ENCODE results near the gene LRCOL1.

The LRCOL1 gene

GRCh38 chr12:132610051-132610759, at the start of gene LRCOL1:
LRCOL1 (minus strand) TSS chr12:132610582; CDS start chr12:132606251, 4,331 bp downstream.
- H3K9me3 ChIP-seq (ENCODE audit: insufficient read depth, low read depth, low read length), result no peaks in the 10 kb centered on the region
- H3K4me2 ChIP-seq (ENCODE audit: low read depth, low read length, poor library complexity, severe bottlenecking), result no peak within 1 kb of the TSS
- H3F3A ChIP-seq (ENCODE audit: low read depth), result no peaks in the 10 kb centered on the region
- H3K9me2 ChIP-seq (replicated peaks; ENCODE audit: low read depth, low read length), result no peaks in the 10 kb centered on the region
- TF ChIP-seq EZH2phosphoT487 (IDR thresholded peaks at IDR 0.05; ENCODE audit: borderline replicate concordance) (no peak), CTCF (conservative IDR thresholded peaks at IDR 0.05; ENCODE audit: low read length) (no peak)
- H2AFZ ChIP-seq (ENCODE audit: low read length), result no peak within 1 kb of the TSS
- peaks cover 3% of the 10 kb centered on the region for H3K4me1 ChIP-seq (ENCODE audit: insufficient read depth, low read length, poor library complexity, severe bottlenecking)
- H3K27me3 ChIP-seq (ENCODE audit: insufficient read depth, low read length, poor library complexity, severe bottlenecking), result no peaks in the 10 kb centered on the region
- no peak within 1 kb of the TSS for H3K4me3 ChIP-seq (ENCODE audit: low read length, poor library complexity, severe bottlenecking)
- no peaks in the 10 kb centered on the region for H3K36me3 ChIP-seq (ENCODE audit: insufficient read depth, low read length)
- H4K20me1 ChIP-seq (ENCODE audit: insufficient read depth, low read length, poor library complexity, severe bottlenecking), result no peaks in the 10 kb centered on the region
- H3K9ac ChIP-seq (ENCODE audit: low read depth, low read length, poor library complexity, severe bottlenecking), result no peak within 1 kb of the TSS
- no peaks in the 10 kb centered on the region for H3K79me2 ChIP-seq (ENCODE audit: insufficient read depth, low read length)

- H2AFZ ChIP-seq (ENCODE audit: low read length), result no peak overlapping the region
- H3K79me2 ChIP-seq (ENCODE audit: insufficient read depth, low read length), result peaks cover 14% of the 10 kb centered on the region; the same call in 1 of the 2 replicates
- peak overlapping the region; percentile 30 for H3K4me2 ChIP-seq (ENCODE audit: low read depth, low read length, poor library complexity, severe bottlenecking)
- H3K27me3 ChIP-seq (ENCODE audit: insufficient read depth, low read length, poor library complexity, severe bottlenecking), result no peaks in the 10 kb centered on the region
- peaks cover 95% of the 10 kb centered on the region for H3K36me3 ChIP-seq (ENCODE audit: insufficient read depth, low read length)
- no peaks in the 10 kb centered on the region for H3K9me3 ChIP-seq (ENCODE audit: insufficient read depth, low read depth, low read length)
- no peaks in the 10 kb centered on the region for H3F3A ChIP-seq (ENCODE audit: low read depth)
- H3K9me2 ChIP-seq (replicated peaks; ENCODE audit: low read depth, low read length), result no peaks in the 10 kb centered on the region
- H3K4me1 ChIP-seq (ENCODE audit: insufficient read depth, low read length, poor library complexity, severe bottlenecking), result peaks cover 53% of the 10 kb centered on the region
- no peak overlapping the region for H3K9ac ChIP-seq (ENCODE audit: low read depth, low read length, poor library complexity, severe bottlenecking)
- no peaks in the 10 kb centered on the region for H4K20me1 ChIP-seq (ENCODE audit: insufficient read depth, low read length, poor library complexity, severe bottlenecking)
- no peak for TF ChIP-seq EZH2phosphoT487 (IDR thresholded peaks at IDR 0.05; ENCODE audit: borderline replicate concordance)
- no peak for TF ChIP-seq CTCF (conservative IDR thresholded peaks at IDR 0.05; ENCODE audit: low read length)
- H3K4me3 ChIP-seq (ENCODE audit: low read length, poor library complexity, severe bottlenecking), result no peak overlapping the region
Measured at GRCh38 chr12:132660052-132660451, 49.7 kb upstream of the LRCOL1 start.

- no peaks in the 10 kb centered on the region for H3K27me3 ChIP-seq (ENCODE audit: insufficient read depth, low read length, poor library complexity, severe bottlenecking)
- no peaks in the 10 kb centered on the region for H3K9me3 ChIP-seq (ENCODE audit: insufficient read depth, low read depth, low read length)
- no peak overlapping the region for H2AFZ ChIP-seq (ENCODE audit: low read length)
- H3K9me2 ChIP-seq (replicated peaks; ENCODE audit: low read depth, low read length), result no peaks in the 10 kb centered on the region
- no peak overlapping the region for H3K9ac ChIP-seq (ENCODE audit: low read depth, low read length, poor library complexity, severe bottlenecking)
- peaks cover 97% of the 10 kb centered on the region for H3K36me3 ChIP-seq (ENCODE audit: insufficient read depth, low read length)
- H3K79me2 ChIP-seq (ENCODE audit: insufficient read depth, low read length), result peaks cover 14% of the 10 kb centered on the region; the same call in 1 of the 2 replicates
- peaks cover 43% of the 10 kb centered on the region for H3K4me1 ChIP-seq (ENCODE audit: insufficient read depth, low read length, poor library complexity, severe bottlenecking)
- H3F3A ChIP-seq (ENCODE audit: low read depth), result no peaks in the 10 kb centered on the region
- no peaks in the 10 kb centered on the region for H4K20me1 ChIP-seq (ENCODE audit: insufficient read depth, low read length, poor library complexity, severe bottlenecking)
- TF ChIP-seq CTCF (conservative IDR thresholded peaks at IDR 0.05; ENCODE audit: low read length) (no peak), EZH2phosphoT487 (IDR thresholded peaks at IDR 0.05; ENCODE audit: borderline replicate concordance) (no peak)
- H3K4me2 ChIP-seq (ENCODE audit: low read depth, low read length, poor library complexity, severe bottlenecking), result no peak overlapping the region
- no peak overlapping the region for H3K4me3 ChIP-seq (ENCODE audit: low read length, poor library complexity, severe bottlenecking)
Measured at GRCh38 chr12:132659146-132659545, 48.8 kb upstream of the LRCOL1 start.
